ENCODE data around the gene USP26.

USP26 gene

GRCh38 chrX:133048751-133049150 is 48.2 kb downstream of the USP26 start:
- TF ChIP-seq REST (IDR thresholded peaks at IDR 0.05; ENCODE audit: insufficient read depth in 1 of 2, low read depth in 2 of 2, low read length in 2 of 2): no peak
- no peak for TF ChIP-seq TAF1 (IDR thresholded peaks at IDR 0.05; ENCODE audit: borderline replicate concordance, insufficient read depth, low read length)
- no peak for TF ChIP-seq POLR2AphosphoS5 (IDR thresholded peaks at IDR 0.05; ENCODE audit: low read depth, low read length)
- no peak for TF ChIP-seq FOXP2 (optimal IDR thresholded peaks at IDR 0.05; ENCODE audit: borderline replicate concordance, extremely low read depth, extremely low read length, insufficient read depth)
- no peak for TF ChIP-seq SIN3A (IDR thresholded peaks at IDR 0.05; ENCODE audit: borderline replicate concordance, insufficient read depth, low read length)

GRCh38 chrX:133046601-133047000 is 50.3 kb downstream of the USP26 start:
- TF ChIP-seq REST (IDR thresholded peaks at IDR 0.05; ENCODE audit: insufficient read depth in 1 of 2, low read depth in 2 of 2, low read length in 2 of 2) (no peak), TAF1 (IDR thresholded peaks at IDR 0.05; ENCODE audit: borderline replicate concordance, insufficient read depth, low read length) (no peak), POLR2AphosphoS5 (IDR thresholded peaks at IDR 0.05; ENCODE audit: low read depth, low read length) (no peak), FOXP2 (optimal IDR thresholded peaks at IDR 0.05; ENCODE audit: borderline replicate concordance, extremely low read depth, extremely low read length, insufficient read depth) (no peak), SIN3A (IDR thresholded peaks at IDR 0.05; ENCODE audit: borderline replicate concordance, insufficient read depth, low read length) (no peak)

- TF ChIP-seq TAF1 (IDR thresholded peaks at IDR 0.05; ENCODE audit: borderline replicate concordance, insufficient read depth, low read length) (no peak), FOXP2 (optimal IDR thresholded peaks at IDR 0.05; ENCODE audit: borderline replicate concordance, extremely low read depth, extremely low read length, insufficient read depth) (no peak)
Measured at GRCh38 chrX:133045986-133046385, 50.9 kb downstream of the USP26 start.

- TF ChIP-seq FOXP2 (optimal IDR thresholded peaks at IDR 0.05; ENCODE audit: borderline replicate concordance, extremely low read depth, extremely low read length, insufficient read depth) (no peak), TAF1 (IDR thresholded peaks at IDR 0.05; ENCODE audit: borderline replicate concordance, insufficient read depth, low read length) (no peak)
Measured at GRCh38 chrX:133042260-133042659, 54.6 kb downstream of the USP26 start.

GRCh38 chrX:133033010-133033409 is 63.9 kb downstream of the USP26 start:
- no peak for TF ChIP-seq TAF1 (IDR thresholded peaks at IDR 0.05; ENCODE audit: borderline replicate concordance, insufficient read depth, low read length)
- TF ChIP-seq REST (IDR thresholded peaks at IDR 0.05; ENCODE audit: insufficient read depth in 1 of 2, low read depth in 2 of 2, low read length in 2 of 2): no peak
- TF ChIP-seq FOXP2 (optimal IDR thresholded peaks at IDR 0.05; ENCODE audit: borderline replicate concordance, extremely low read depth, extremely low read length, insufficient read depth): no peak
- no peak for TF ChIP-seq SIN3A (IDR thresholded peaks at IDR 0.05; ENCODE audit: borderline replicate concordance, insufficient read depth, low read length)
- no peak for TF ChIP-seq POLR2AphosphoS5 (IDR thresholded peaks at IDR 0.05; ENCODE audit: low read depth, low read length)

GRCh38 chrX:133018229-133018628 is 78.7 kb downstream of the USP26 start:
- no peak for TF ChIP-seq REST (IDR thresholded peaks at IDR 0.05; ENCODE audit: insufficient read depth in 1 of 2, low read depth in 2 of 2, low read length in 2 of 2)
- no peak for TF ChIP-seq TAF1 (IDR thresholded peaks at IDR 0.05; ENCODE audit: borderline replicate concordance, insufficient read depth, low read length)
- no peak for TF ChIP-seq POLR2AphosphoS5 (IDR thresholded peaks at IDR 0.05; ENCODE audit: low read depth, low read length)
- TF ChIP-seq FOXP2 (optimal IDR thresholded peaks at IDR 0.05; ENCODE audit: borderline replicate concordance, extremely low read depth, extremely low read length, insufficient read depth): no peak
- no peak for TF ChIP-seq SIN3A (IDR thresholded peaks at IDR 0.05; ENCODE audit: borderline replicate concordance, insufficient read depth, low read length)

Data from PFSK-1 (cell line).